MM.1S (cell line): ENCODE data around the gene CDYL2.

ENCODE experiments used
- CTCF ChIP-seq: fragments of 300-600 bp; sonication (generic); IDR thresholded peaks from 2 replicates; pipeline ENCODE4 v1.5.1; 2016; ENCODE audit warnings: antibody characterized with exemption, low read length, mixed read lengths
- EZH2 ChIP-seq: fragments of 300-600 bp; sonication (generic); optimal IDR thresholded peaks from 2 replicates; pipeline ENCODE3; 2017; ENCODE audit warnings: low read depth, mild to moderate bottlenecking, antibody characterized with exemption, low read length, mixed read lengths

- TF ChIP-seq CTCF: no peak
- TF ChIP-seq EZH2: no peak
Measured at GRCh38 chr16:80702696-80703095, 101.7 kb downstream of the CDYL2 start.
